Right hindlimb (tissue), 1 donor: ENCODE results near the gene ABR.
"Not testable (repeated sequence)": the region's sequence is repeated elsewhere in the genome, so short reads cannot be mapped to it uniquely, and the experiment has no call there.

ENCODE experiments used
- DNase-seq: peaks from one replicate; pipeline ENCODE4 v3.0.0-alpha.2; 2018

ABR gene

GRCh38 chr17:1147664-1148063 is 32.1 kb downstream of the ABR start:
- peak; percentile 46 for DNase-seq

- DNase-seq = no peak
Measured at GRCh38 chr17:1146561-1147265, 33.1 kb downstream of the ABR start.

GRCh38 chr17:1145311-1145986 is 34.3 kb downstream of the ABR start:
- DNase-seq = no peak

GRCh38 chr17:1144162-1144561 is 35.6 kb downstream of the ABR start:
- DNase-seq = no peak

GRCh38 chr17:1143573-1143972 is 36.2 kb downstream of the ABR start:
- DNase-seq = peak; percentile 87

GRCh38 chr17:1142561-1142971 is 37.2 kb downstream of the ABR start:
- peak; percentile 65 for DNase-seq

GRCh38 chr17:1137465-1137894 is 42.3 kb downstream of the ABR start:
- DNase-seq = no peak

GRCh38 chr17:1136748-1137147 is 43.0 kb downstream of the ABR start:
- DNase-seq = no peak

- no peak for DNase-seq
Measured at GRCh38 chr17:1134634-1135324, 45.0 kb downstream of the ABR start.

- DNase-seq = no peak
Measured at GRCh38 chr17:1130191-1130590, 49.6 kb downstream of the ABR start.

GRCh38 chr17:1128463-1128862 is 51.3 kb downstream of the ABR start:
- DNase-seq = not testable (repeated sequence)

GRCh38 chr17:1126801-1127550 is 52.8 kb downstream of the ABR start:
- DNase-seq = no peak

GRCh38 chr17:1126250-1126797 is 53.5 kb downstream of the ABR start:
- DNase-seq = no peak

GRCh38 chr17:1125788-1126145 is 54.0 kb downstream of the ABR start:
- DNase-seq = no peak

- DNase-seq = no peak
Measured at GRCh38 chr17:1124896-1125787, 54.6 kb downstream of the ABR start.

- DNase-seq = no peak
Measured at GRCh38 chr17:1123921-1124715, 55.7 kb downstream of the ABR start.

GRCh38 chr17:1123393-1123831 is 56.4 kb downstream of the ABR start:
- DNase-seq = no peak

- DNase-seq = peak; percentile 85
Measured at GRCh38 chr17:1122533-1123392, 57.0 kb downstream of the ABR start.

GRCh38 chr17:1121442-1121817 is 58.4 kb downstream of the ABR start:
- DNase-seq = not testable (repeated sequence)
